GM19372 (cell line): ENCODE measurements around the gene OPA3.

ENCODE experiments used
- ATAC-seq: cut with Tn5 transposase; IDR thresholded peaks from one replicate; pipeline ENCODE4 v1.9.1; 2021; ENCODE audit warnings: mild to moderate bottlenecking, low read depth, moderate library complexity; ENCODE audit not compliant: unreplicated experiment

Gene OPA3

GRCh38 chr19:45506989-45507871 is 77.4 kb downstream of the OPA3 start, which contains the start of gene VASP:
TSS of gene VASP (plus strand) at chr19:45507479. CDS start at chr19:45507772, 293 bp downstream.
- peak; percentile 52 for ATAC-seq

GRCh38 chr19:45506246-45506988 is 78.2 kb downstream of the OPA3 start:
- peak; percentile 45 for ATAC-seq

GRCh38 chr19:45505996-45506245 is 78.7 kb downstream of the OPA3 start:
- no peak for ATAC-seq

GRCh38 chr19:45505151-45505995 is 79.2 kb downstream of the OPA3 start:
- ATAC-seq: no peak

GRCh38 chr19:45503909-45504308 is 80.7 kb downstream of the OPA3 start:
- ATAC-seq: no peak

GRCh38 chr19:45502111-45502510 is 82.5 kb downstream of the OPA3 start:
- ATAC-seq: no peak

GRCh38 chr19:45501730-45502014 is 82.9 kb downstream of the OPA3 start:
- ATAC-seq: no peak

GRCh38 chr19:45500918-45501729 is 83.5 kb downstream of the OPA3 start:
- ATAC-seq: no peak

- ATAC-seq: no peak
These were observed 85.1 kb downstream of the OPA3 start for GRCh38 chr19:45499196-45500180.

- ATAC-seq: no peak
These were observed 86.0 kb downstream of the OPA3 start, which contains the start of gene PPM1N for GRCh38 chr19:45498411-45499195. TSS of gene PPM1N (plus strand) at chr19:45498443. CDS start at chr19:45498473, 30 bp downstream.

- no peak for ATAC-seq
These were observed 86.8 kb downstream of the OPA3 start for GRCh38 chr19:45497791-45498190.

- ATAC-seq: no peak
These were observed 88.2 kb downstream of the OPA3 start for GRCh38 chr19:45496349-45496953.

- ATAC-seq: no peak
These were observed 89.4 kb downstream of the OPA3 start for GRCh38 chr19:45495178-45495577.

- ATAC-seq: no peak
These were observed 90.2 kb downstream of the OPA3 start for GRCh38 chr19:45494261-45494916.

- ATAC-seq: no peak
These were observed 91.8 kb downstream of the OPA3 start for GRCh38 chr19:45492627-45493470.

GRCh38 chr19:45492137-45492626 is 92.4 kb downstream of the OPA3 start:
- no peak for ATAC-seq
